Thyroid gland (tissue), 4 donors: ENCODE results near the gene ECD.

Experiments
- CTCF ChIP-seq, 6 experiments: fragments of 200-600 bp in 3 of 6; fragments of 450-650 bp in 3 of 6; sonication (generic) in 3 of 6; IDR thresholded peaks; one replicate each; pipeline ENCODE4 v1.5.1; 2016 to 2019; ENCODE audit warnings: antibody characterized with exemption in 6 of 6, mild to moderate bottlenecking in 2 of 6, inconsistent platforms in 1 of 6, moderate library complexity in 1 of 6
- POLR2A ChIP-seq, 2 donors: fragments of 450-650 bp; IDR thresholded peaks; one replicate each; pipeline ENCODE4 v1.6.1; 2017; ENCODE audit warnings: antibody characterized with exemption in 2 of 2, mild to moderate bottlenecking in 2 of 2, moderate library complexity in 1 of 2

- TF ChIP-seq CTCF (IDR thresholded peaks at IDR 0.05) (no peak), POLR2A (IDR thresholded peaks at IDR 0.05) (no peak)
Observed at GRCh38 chr10:73141603-73142002, 26.2 kb downstream of the ECD start.
